ENCODE data around the gene FYCO1. TPM values are rescaled to one million over a fixed set of nuclear protein-coding genes. Genes with fewer than 3 reads are reported as not detected.

Gene FYCO1
- total and polyA plus RNA-seq, 7 experiments from 2014 or later, result 0.95 to 27.5 (median 21.5) TPM

GRCh38 chr3:45987368-45988291 lies 8.0 kb downstream of the FYCO1 start:
- H3K9me3 Mint-ChIP-seq, result no peaks in the 10 kb centered on the region
- H3K27me3 Mint-ChIP-seq, result no peaks in the 10 kb centered on the region
- intact Hi-C loops (cut with micrococcal nuclease), result no loop called here
- ChIA-PET CTCF (interaction anchor here (1.0 kb wide), 1 partner anchor 91 kb away, joined by 4 read pairs; no protein-coding TSS in a partner anchor), POLR2A (interaction anchor here (0.6 to 1.4 kb wide), 2 partner anchors 8 to 89 kb away, joined by 3 to 6 read pairs; partner anchors contain the start of gene FYCO1)
- peak overlapping the region in 2 of 9 donors; percentile 11 to 35 for H3K27ac Mint-ChIP-seq
- Histone ChIP-seq H3K4me3 (ENCODE audit: low read length) (no peak overlapping the region), H3K36me3 (ENCODE audit: control insufficient read depth in 2 of 3, insufficient read depth in 3 of 3, low read length in 3 of 3) (peaks cover 0 to 39% (median 6%) of the 10 kb centered on the region in 3 experiments), H3K4me1 (ENCODE audit: control insufficient read depth in 2 of 2, insufficient read depth in 2 of 2, low read length in 2 of 2) (peaks cover 2 to 39% of the 10 kb centered on the region in 2 donors), H3K27ac (ENCODE audit: low read depth, low read length) (no peak overlapping the region), H3K27me3 (ENCODE audit: control insufficient read depth in 2 of 2, insufficient read depth in 2 of 2, low read length in 2 of 2) (no peaks in the 10 kb centered on the region), H3K9me3 (ENCODE audit: control insufficient read depth in 2 of 3, low read length in 3 of 3) (no peaks in the 10 kb centered on the region)
- no peak for DNase-seq
- peaks cover 0 to 66% (median 8%) of the 10 kb centered on the region in 5 donors for H3K36me3 Mint-ChIP-seq
- peak; percentile 44 for ATAC-seq
- H3K4me1 Mint-ChIP-seq, result peaks cover 34 to 74% (median 48%) of the 10 kb centered on the region in 7 donors
- H3K4me3 Mint-ChIP-seq, result peak overlapping the region in 1 of 10 donors; percentile 26

- DNase-seq (no peak), ATAC-seq (no peak)
- Histone ChIP-seq H3K27me3 (ENCODE audit: control insufficient read depth in 2 of 2, insufficient read depth in 2 of 2, low read length in 2 of 2) (no peaks in the 10 kb centered on the region), H3K4me3 (ENCODE audit: low read length) (no peak overlapping the region), H3K27ac (ENCODE audit: low read depth, low read length) (no peak overlapping the region), H3K4me1 (ENCODE audit: control insufficient read depth in 2 of 2, insufficient read depth in 2 of 2, low read length in 2 of 2) (peaks cover 0 to 38% of the 10 kb centered on the region in 2 donors), H3K9me3 (ENCODE audit: control insufficient read depth in 2 of 3, low read length in 3 of 3) (no peaks in the 10 kb centered on the region), H3K36me3 (ENCODE audit: control insufficient read depth in 2 of 3, insufficient read depth in 3 of 3, low read length in 3 of 3) (peaks cover 0 to 50% (median 6%) of the 10 kb centered on the region in 3 experiments)
- peaks cover 24 to 68% (median 36%) of the 10 kb centered on the region in 7 donors for H3K4me1 Mint-ChIP-seq
- peak overlapping the region in 5 of 9 donors; percentile 2 to 83 (median 35) for H3K27ac Mint-ChIP-seq
- intact Hi-C loops (cut with micrococcal nuclease), result no loop called here
- no peaks in the 10 kb centered on the region for H3K9me3 Mint-ChIP-seq
- H3K36me3 Mint-ChIP-seq, result peaks cover 3 to 60% (median 8%) of the 10 kb centered on the region in 5 donors
- ChIA-PET POLR2A (interaction anchor here (1.4 kb wide), 1 partner anchor 9 kb away, joined by 6 read pairs; the partner anchor contains the start of gene FYCO1), CTCF (interaction anchor here (1.0 kb wide), 1 partner anchor 92 kb away, joined by 4 read pairs; no protein-coding TSS in a partner anchor)
- H3K4me3 Mint-ChIP-seq, result no peak overlapping the region
- no peaks in the 10 kb centered on the region for H3K27me3 Mint-ChIP-seq
Observed at GRCh38 chr3:45986303-45986982, 9.2 kb downstream of the FYCO1 start.

DNA sequence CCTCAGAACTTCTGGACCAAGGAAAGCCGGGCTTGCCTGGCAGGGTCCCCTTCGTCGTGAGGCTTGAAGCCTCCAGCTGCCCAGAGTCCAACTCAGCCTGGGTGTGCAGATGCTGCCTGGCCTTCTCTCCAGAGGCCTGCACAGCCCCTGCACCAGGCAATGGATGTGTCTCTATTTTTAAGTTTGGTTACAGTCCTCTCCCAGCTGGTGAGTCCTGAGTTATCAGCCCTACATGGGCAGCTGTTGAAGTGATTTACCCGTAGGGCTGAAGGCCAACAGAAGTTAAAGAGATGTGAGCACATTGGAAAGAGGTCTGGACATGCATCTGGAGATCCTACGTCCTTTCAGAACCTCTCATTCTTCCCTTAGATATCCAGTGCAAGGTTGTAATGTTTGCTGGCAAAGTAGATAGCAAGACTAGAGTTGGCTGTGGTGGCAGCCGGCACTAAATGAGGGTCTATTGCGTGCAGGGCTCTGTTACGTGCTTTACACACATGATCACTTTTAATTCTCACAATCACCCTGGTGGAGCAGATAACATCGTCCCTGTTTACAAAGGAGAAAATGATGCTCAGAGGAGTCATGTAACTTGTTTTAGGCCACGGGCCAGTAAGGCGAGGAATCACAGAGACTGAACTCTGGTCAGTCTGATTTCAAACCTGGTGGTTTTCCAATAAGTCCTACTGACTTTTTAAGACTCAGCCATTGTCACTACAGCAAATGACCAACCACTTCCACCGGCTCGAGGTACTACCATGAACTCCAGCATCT lies 9.9 kb downstream of the FYCO1 start:
- Histone ChIP-seq H3K4me1 (ENCODE audit: control insufficient read depth in 2 of 2, insufficient read depth in 2 of 2, low read length in 2 of 2) (peaks cover 0 to 38% of the 10 kb centered on the region in 2 donors), H3K27me3 (ENCODE audit: control insufficient read depth in 2 of 2, insufficient read depth in 2 of 2, low read length in 2 of 2) (no peaks in the 10 kb centered on the region), H3K36me3 (ENCODE audit: control insufficient read depth in 2 of 3, insufficient read depth in 3 of 3, low read length in 3 of 3) (peaks cover 6 to 57% (median 6%) of the 10 kb centered on the region in 3 experiments), H3K27ac (ENCODE audit: low read depth, low read length) (no peak overlapping the region), H3K9me3 (ENCODE audit: control insufficient read depth in 2 of 3, low read length in 3 of 3) (no peaks in the 10 kb centered on the region), H3K4me3 (ENCODE audit: low read length) (no peak overlapping the region)
- ATAC-seq (no peak), DNase-seq (no peak)
- Mint-ChIP-seq H3K9me3 (no peaks in the 10 kb centered on the region), H3K4me3 (no peak overlapping the region), H3K36me3 (peaks cover 5 to 61% (median 13%) of the 10 kb centered on the region in 5 donors), H3K27ac (peak overlapping the region in 5 of 9 donors; percentile 11 to 83 (median 30)), H3K4me1 (peaks cover 23 to 72% (median 37%) of the 10 kb centered on the region in 7 donors), H3K27me3 (no peaks in the 10 kb centered on the region)
- CTCF ChIA-PET, result interaction anchor here (0.6 kb wide), 1 partner anchor 34 kb away, joined by 4 read pairs; no protein-coding TSS in a partner anchor
- intact Hi-C loops (cut with micrococcal nuclease), result no loop called here
- POLR2A ChIA-PET, result interaction anchor here (1.4 kb wide), 1 partner anchor 10 kb away, joined by 6 read pairs; the partner anchor contains the start of gene FYCO1

GRCh38 chr3:45984331-45985312 lies 11.0 kb downstream of the FYCO1 start:
- Histone ChIP-seq H3K4me3 (ENCODE audit: low read length) (no peak overlapping the region), H3K27ac (ENCODE audit: low read depth, low read length) (no peak overlapping the region), H3K27me3 (ENCODE audit: control insufficient read depth in 2 of 2, insufficient read depth in 2 of 2, low read length in 2 of 2) (no peaks in the 10 kb centered on the region), H3K9me3 (ENCODE audit: control insufficient read depth in 2 of 3, low read length in 3 of 3) (no peaks in the 10 kb centered on the region), H3K36me3 (ENCODE audit: control insufficient read depth in 2 of 3, insufficient read depth in 3 of 3, low read length in 3 of 3) (peaks cover 6 to 61% (median 7%) of the 10 kb centered on the region in 3 experiments), H3K4me1 (ENCODE audit: control insufficient read depth in 2 of 2, insufficient read depth in 2 of 2, low read length in 2 of 2) (peaks cover 0 to 45% of the 10 kb centered on the region in 2 donors)
- ChIA-PET CTCF (interaction anchor here (0.6 to 1.5 kb wide), 2 partner anchors 33 kb away, joined by 3 to 4 read pairs; no protein-coding TSS in a partner anchor), POLR2A (interaction anchor here (1.0 kb wide), 1 partner anchor 60 kb away, joined by 3 read pairs; no protein-coding TSS in a partner anchor)
- Mint-ChIP-seq H3K27me3 (no peaks in the 10 kb centered on the region), H3K36me3 (peaks cover 5 to 56% (median 13%) of the 10 kb centered on the region in 5 donors), H3K4me1 (peaks cover 20 to 75% (median 33%) of the 10 kb centered on the region in 7 donors), H3K4me3 (no peak overlapping the region), H3K9me3 (no peaks in the 10 kb centered on the region), H3K27ac (peak overlapping the region in 3 of 9 donors; percentile 17 to 67 (median 56))
- intact Hi-C loops (cut with micrococcal nuclease), result no loop called here
- no peak for ATAC-seq
- DNase-seq, result no peak

GRCh38 chr3:45983770-45984169 lies 11.9 kb downstream of the FYCO1 start:
- Mint-ChIP-seq H3K27ac (peak overlapping the region in 1 of 9 donors; percentile 48), H3K4me1 (peaks cover 16 to 75% (median 33%) of the 10 kb centered on the region in 7 donors), H3K27me3 (no peaks in the 10 kb centered on the region), H3K36me3 (peaks cover 5 to 58% (median 18%) of the 10 kb centered on the region in 5 donors), H3K4me3 (no peak overlapping the region), H3K9me3 (no peaks in the 10 kb centered on the region)
- H3K9me3 ChIP-seq (ENCODE audit: control insufficient read depth in 2 of 3, low read length in 3 of 3), result no peaks in the 10 kb centered on the region
- H3K27ac ChIP-seq (ENCODE audit: low read depth, low read length), result no peak overlapping the region
- peaks cover 6 to 67% (median 12%) of the 10 kb centered on the region in 3 experiments for H3K36me3 ChIP-seq (ENCODE audit: control insufficient read depth in 2 of 3, insufficient read depth in 3 of 3, low read length in 3 of 3)
- ATAC-seq (no peak), DNase-seq (no peak)
- ChIA-PET POLR2A (interaction anchor here (1.0 kb wide), 1 partner anchor 61 kb away, joined by 3 read pairs; no protein-coding TSS in a partner anchor), CTCF (interaction anchor here (1.5 kb wide), 1 partner anchor 33 kb away, joined by 3 read pairs; no protein-coding TSS in a partner anchor)
- peaks cover 0 to 51% of the 10 kb centered on the region in 2 donors for H3K4me1 ChIP-seq (ENCODE audit: control insufficient read depth in 2 of 2, insufficient read depth in 2 of 2, low read length in 2 of 2)
- no peaks in the 10 kb centered on the region for H3K27me3 ChIP-seq (ENCODE audit: control insufficient read depth in 2 of 2, insufficient read depth in 2 of 2, low read length in 2 of 2)
- intact Hi-C loops (cut with micrococcal nuclease), result no loop called here
- no peak overlapping the region for H3K4me3 ChIP-seq (ENCODE audit: low read length)

All from naive thymus-derived CD4-positive, alpha-beta T cell (primary cell).